ENCODE measurements around the gene KLF15.

GRCh38 chr3:126300761-126301481 is 56.3 kb downstream of the KLF15 start:
- no peak for TF ChIP-seq CTCF (conservative IDR thresholded peaks at IDR 0.05; ENCODE audit: low read depth, low read length)
- TF ChIP-seq EZH2 (IDR thresholded peaks at IDR 0.05; ENCODE audit: low read length, unreplicated experiment), result no peak

Data from PC-3 (cell line).